Activated CD8-positive, alpha-beta memory T cell treated with anti-CD3 and anti-CD28 coated beads, Interleukin-2, amount 10 ng/mL, durations not matched to agents 7 days and 5 days (primary cell): ENCODE results near the gene SOD3. TPM values are rescaled to one million over a fixed set of nuclear protein-coding genes. Genes with fewer than 3 reads are reported as not detected.
A peak's percentile ranks its signal among the peaks of the same experiment; 100 is the strongest.

ENCODE experiments used
- ATAC-seq: fragments of 150-1000 bp; cut with Tn5 transposase; one replicate; pipeline ENCODE4 v1.10.0; 2021; ENCODE audit warnings: moderate library complexity
- CTCF ChIA-PET: fragments of 350-600 bp; sonication (Branson Sonifier 250); formaldehyde crosslinking; loops from one replicate; lab custom pipeline; 2021; ENCODE audit warnings: antibody characterized with exemption; lab: Charles Lee
- DNase-seq: peaks from one replicate; pipeline ENCODE4 v3.0.0-alpha.2; 2020
- H3K27ac Mint-ChIP-seq: one replicate; pipeline ENCODE4 v1.8.0; 2021; ENCODE audit warnings: mild to moderate bottlenecking, mixed read lengths
- H3K27me3 Mint-ChIP-seq: one replicate; pipeline ENCODE4 v1.8.0; 2021; ENCODE audit warnings: mixed read lengths
- H3K36me3 Mint-ChIP-seq: one replicate; pipeline ENCODE4 v1.8.0; 2021; ENCODE audit warnings: mild to moderate bottlenecking, mixed read lengths
- H3K4me1 Mint-ChIP-seq: one replicate; pipeline ENCODE4 v1.8.0; 2021; ENCODE audit warnings: mixed read lengths
- H3K4me3 Mint-ChIP-seq: one replicate; pipeline ENCODE4 v1.8.0; 2021; ENCODE audit warnings: mild to moderate bottlenecking, moderate library complexity, mixed read lengths
- H3K9me3 Mint-ChIP-seq: one replicate; pipeline ENCODE4 v1.8.0; 2022; ENCODE audit warnings: low read depth, mixed read lengths
- total RNA-seq, 2 experiments: library from RNA; stranded (reverse); gene quantifications; one replicate each; pipeline ENCODE4 v1.2.3, GENCODE V29; 2021

SOD3 gene
- total RNA-seq, 2 experiments from 2014 or later = not detected

- Mint-ChIP-seq H3K27ac (no peak overlapping the region), H3K36me3 (no peaks in the 10 kb centered on the region), H3K27me3 (no peaks in the 10 kb centered on the region), H3K9me3 (peaks cover 3% of the 10 kb centered on the region), H3K4me3 (no peak overlapping the region), H3K4me1 (peaks cover 12% of the 10 kb centered on the region)
- ATAC-seq = no peak
- CTCF ChIA-PET = no interaction called here
- DNase-seq = no peak
Observed at GRCh38 chr4:24768604-24769003, 26.8 kb upstream of the SOD3 start.

GRCh38 chr4:24769571-24769970, 25.8 kb upstream of the SOD3 start:
- DNase-seq (no peak), ATAC-seq (no peak)
- Mint-ChIP-seq H3K27ac (no peak overlapping the region), H3K4me1 (peaks cover 12% of the 10 kb centered on the region), H3K4me3 (no peak overlapping the region), H3K9me3 (peaks cover 3% of the 10 kb centered on the region), H3K36me3 (no peaks in the 10 kb centered on the region), H3K27me3 (no peaks in the 10 kb centered on the region)
- CTCF ChIA-PET = no interaction called here

- peak overlapping the region; percentile 45 for H3K27ac Mint-ChIP-seq
Observed at GRCh38 chr4:24770032-24770584, 25.3 kb upstream of the SOD3 start.

GRCh38 chr4:24770667-24771066, 24.7 kb upstream of the SOD3 start:
- Mint-ChIP-seq H3K36me3 (no peaks in the 10 kb centered on the region), H3K27me3 (no peaks in the 10 kb centered on the region), H3K27ac (no peak overlapping the region), H3K9me3 (peaks cover 3% of the 10 kb centered on the region), H3K4me3 (no peak overlapping the region), H3K4me1 (peaks cover 12% of the 10 kb centered on the region)
- no peak for ATAC-seq
- CTCF ChIA-PET = no interaction called here
- DNase-seq = no peak

More at GRCh38 chr4:24770032-24770584, 25.3 kb upstream of the SOD3 start:
- Mint-ChIP-seq H3K4me3 (no peak overlapping the region), H3K27me3 (no peaks in the 10 kb centered on the region), H3K36me3 (no peaks in the 10 kb centered on the region), H3K4me1 (peaks cover 12% of the 10 kb centered on the region), H3K9me3 (peaks cover 3% of the 10 kb centered on the region)
- CTCF ChIA-PET = no interaction called here
- DNase-seq (peak; percentile 44), ATAC-seq (peak; percentile 33)

GRCh38 chr4:24771241-24771640, 24.1 kb upstream of the SOD3 start:
- no peak for DNase-seq
- no peaks in the 10 kb centered on the region for H3K27me3 Mint-ChIP-seq
- peaks cover 3% of the 10 kb centered on the region for H3K9me3 Mint-ChIP-seq
- no peak overlapping the region for H3K4me3 Mint-ChIP-seq
- no peaks in the 10 kb centered on the region for H3K36me3 Mint-ChIP-seq
- CTCF ChIA-PET = no interaction called here
- H3K27ac Mint-ChIP-seq = no peak overlapping the region
- H3K4me1 Mint-ChIP-seq = peaks cover 12% of the 10 kb centered on the region
- no peak for ATAC-seq

- Mint-ChIP-seq H3K36me3 (no peaks in the 10 kb centered on the region), H3K9me3 (peaks cover 3% of the 10 kb centered on the region), H3K27me3 (no peaks in the 10 kb centered on the region), H3K4me1 (peaks cover 12% of the 10 kb centered on the region), H3K27ac (no peak overlapping the region), H3K4me3 (no peak overlapping the region)
- DNase-seq (no peak), ATAC-seq (no peak)
- CTCF ChIA-PET = no interaction called here
Observed at GRCh38 chr4:24772061-24772705, 23.2 kb upstream of the SOD3 start.

- ATAC-seq (no peak), DNase-seq (no peak)
- Mint-ChIP-seq H3K27ac (no peak overlapping the region), H3K36me3 (no peaks in the 10 kb centered on the region), H3K4me1 (peaks cover 12% of the 10 kb centered on the region), H3K9me3 (peaks cover 3% of the 10 kb centered on the region), H3K27me3 (no peaks in the 10 kb centered on the region), H3K4me3 (no peak overlapping the region)
- CTCF ChIA-PET = no interaction called here
Observed at GRCh38 chr4:24772952-24773351, 22.4 kb upstream of the SOD3 start.

GRCh38 chr4:24774452-24774851, 20.9 kb upstream of the SOD3 start:
- Mint-ChIP-seq H3K27me3 (no peaks in the 10 kb centered on the region), H3K9me3 (peaks cover 3% of the 10 kb centered on the region), H3K36me3 (no peaks in the 10 kb centered on the region), H3K4me3 (no peak overlapping the region), H3K27ac (no peak overlapping the region), H3K4me1 (peaks cover 10% of the 10 kb centered on the region)
- ATAC-seq = no peak
- CTCF ChIA-PET = no interaction called here
- DNase-seq = no peak

- CTCF ChIA-PET = no interaction called here
- Mint-ChIP-seq H3K36me3 (no peaks in the 10 kb centered on the region), H3K4me1 (peaks cover 4% of the 10 kb centered on the region), H3K9me3 (peaks cover 3% of the 10 kb centered on the region), H3K27me3 (no peaks in the 10 kb centered on the region), H3K4me3 (no peak overlapping the region), H3K27ac (no peak overlapping the region)
- DNase-seq (no peak), ATAC-seq (no peak)
Observed at GRCh38 chr4:24775032-24775605, 20.3 kb upstream of the SOD3 start.

- H3K4me3 Mint-ChIP-seq = no peak overlapping the region
- no peak for DNase-seq
- CTCF ChIA-PET = no interaction called here
- H3K27ac Mint-ChIP-seq = no peak overlapping the region
- no peaks in the 10 kb centered on the region for H3K36me3 Mint-ChIP-seq
- H3K27me3 Mint-ChIP-seq = no peaks in the 10 kb centered on the region
- H3K9me3 Mint-ChIP-seq = peaks cover 3% of the 10 kb centered on the region
- no peak for ATAC-seq
- no peaks in the 10 kb centered on the region for H3K4me1 Mint-ChIP-seq
Observed at GRCh38 chr4:24775750-24776149, 19.6 kb upstream of the SOD3 start.

GRCh38 chr4:24777536-24778463, 17.6 kb upstream of the SOD3 start:
- ATAC-seq (no peak), DNase-seq (no peak)
- Mint-ChIP-seq H3K9me3 (no peaks in the 10 kb centered on the region), H3K36me3 (no peaks in the 10 kb centered on the region), H3K27ac (no peak overlapping the region), H3K4me1 (no peaks in the 10 kb centered on the region), H3K4me3 (no peak overlapping the region), H3K27me3 (no peaks in the 10 kb centered on the region)
- CTCF ChIA-PET = no interaction called here

- Mint-ChIP-seq H3K4me1 (no peaks in the 10 kb centered on the region), H3K36me3 (no peaks in the 10 kb centered on the region), H3K4me3 (no peak overlapping the region), H3K9me3 (no peaks in the 10 kb centered on the region), H3K27me3 (peaks cover 1% of the 10 kb centered on the region), H3K27ac (no peak overlapping the region)
- no peak for DNase-seq
- no peak for ATAC-seq
- CTCF ChIA-PET = no interaction called here
Observed at GRCh38 chr4:24778464-24779225, 16.7 kb upstream of the SOD3 start.

- Mint-ChIP-seq H3K9me3 (no peaks in the 10 kb centered on the region), H3K27ac (no peak overlapping the region), H3K4me3 (no peak overlapping the region), H3K4me1 (no peaks in the 10 kb centered on the region), H3K36me3 (no peaks in the 10 kb centered on the region), H3K27me3 (peaks cover 2% of the 10 kb centered on the region)
- ATAC-seq = no peak
- CTCF ChIA-PET = no interaction called here
- DNase-seq = no peak
Observed at GRCh38 chr4:24780936-24781495, 14.4 kb upstream of the SOD3 start.
